Activated CD4-positive, CD25-positive, alpha-beta regulatory T cell treated with anti-CD3 and anti-CD28 coated beads, Interleukin-2, amount 50 U/mL, for 24 hours (primary cell): ENCODE data around the gene TARBP2.

Experiments used
- ATAC-seq, 2 donors: fragments of 150-1000 bp; cut with Tn5 transposase; one replicate each; pipeline ENCODE4 v1.10.0; 2021; ENCODE audit warnings: mild to moderate bottlenecking in 1 of 2, moderate library complexity in 1 of 2

TARBP2 gene

DNA sequence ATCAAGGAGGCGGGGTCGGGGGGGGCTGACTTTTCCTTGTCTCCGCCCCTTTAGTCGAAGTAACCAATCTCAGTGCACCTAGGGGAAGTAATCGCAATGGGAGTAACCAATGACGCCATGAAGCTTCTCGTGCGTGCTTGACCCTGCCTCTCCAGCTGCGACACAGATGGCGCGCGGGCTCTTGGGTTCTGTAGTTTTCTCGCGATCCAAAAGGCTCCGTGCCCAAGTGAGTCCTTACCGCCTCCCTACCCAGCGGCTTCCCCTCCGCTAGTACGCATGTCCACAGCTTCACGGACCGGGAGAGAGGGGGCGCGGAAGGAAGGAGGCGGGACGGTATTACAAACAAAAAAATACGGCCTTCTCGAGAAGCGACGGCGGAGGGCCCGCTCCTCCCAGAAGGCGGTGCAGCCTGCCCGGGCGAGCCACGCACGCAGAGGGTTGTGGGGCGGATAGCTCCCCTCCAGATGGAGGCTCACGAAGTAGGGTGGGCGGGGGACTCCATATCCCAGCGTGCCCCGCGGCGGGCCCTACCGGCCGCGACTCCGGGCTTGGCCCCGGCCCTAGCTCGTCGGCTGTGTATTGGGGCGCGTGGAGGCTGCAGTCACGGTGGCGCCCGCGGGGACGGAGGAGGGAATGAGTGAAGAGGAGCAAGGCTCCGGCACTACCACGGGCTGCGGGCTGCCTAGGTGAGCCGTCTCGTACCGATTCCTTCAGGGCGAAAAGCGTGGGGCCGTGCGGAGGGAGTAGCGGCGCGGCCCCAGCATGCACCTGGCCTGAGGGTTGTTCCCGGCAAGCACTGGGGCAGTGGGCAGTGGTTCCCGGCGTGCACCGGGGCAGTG is at the start of gene TARBP2:
TSS of gene TARBP2 (plus strand) at position 508 of the 839 bp plus-strand sequence. CDS start at position 634, 126 bp downstream.
- ATAC-seq, result peak; percentile 81 to 85

GRCh38 chr12:53451661-53452158 is 49.4 kb upstream of the TARBP2 start, which contains the start of gene PCBP2:
Gene PCBP2, plus strand, starts transcription at chr12:53452102. Its CDS starts 2,699 bp downstream, at chr12:53454801.
- peak; percentile 95 to 97 for ATAC-seq

GRCh38 chr12:53452159-53453077 is 48.7 kb upstream of the TARBP2 start:
- ATAC-seq, result peak; percentile 26 to 28

GRCh38 chr12:53453953-53454640 is 47.0 kb upstream of the TARBP2 start:
- ATAC-seq, result no peak

GRCh38 chr12:53454707-53455106 is 46.4 kb upstream of the TARBP2 start:
- no peak for ATAC-seq

DNA sequence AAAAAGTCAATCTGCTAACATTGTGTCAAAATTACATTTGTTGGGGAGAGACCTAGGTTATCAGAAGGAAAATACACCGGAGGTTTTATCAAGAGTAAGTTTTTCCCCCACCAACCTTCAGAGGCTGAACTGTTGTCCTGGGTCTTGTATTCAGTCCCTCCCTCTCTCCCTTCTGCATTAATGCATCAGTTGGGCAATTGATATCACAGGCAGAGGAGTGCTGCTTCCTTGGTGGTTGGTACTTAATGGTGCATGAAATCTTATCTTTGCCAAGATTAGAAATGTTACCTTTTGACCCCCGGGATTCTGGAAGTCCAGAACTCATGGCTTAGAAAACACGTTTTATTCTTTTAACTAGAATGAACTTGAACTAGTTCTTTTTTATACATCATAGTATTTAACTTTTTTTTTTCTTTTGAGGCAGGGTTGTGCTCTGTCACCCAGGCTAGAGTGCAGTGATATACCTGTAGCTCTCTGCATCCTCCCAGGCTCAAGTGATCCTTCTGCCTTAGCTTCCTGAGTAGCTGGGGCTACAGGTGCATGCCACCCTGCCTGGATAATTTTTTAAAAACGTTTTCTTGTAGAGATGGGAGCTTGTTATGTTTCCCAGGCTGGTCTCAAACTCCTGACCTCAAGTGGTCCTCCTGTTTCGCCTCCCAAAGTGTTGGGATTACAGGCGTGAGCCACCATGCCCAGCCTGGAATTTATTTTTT is 44.3 kb upstream of the TARBP2 start:
- ATAC-seq, result no peak

DNA sequence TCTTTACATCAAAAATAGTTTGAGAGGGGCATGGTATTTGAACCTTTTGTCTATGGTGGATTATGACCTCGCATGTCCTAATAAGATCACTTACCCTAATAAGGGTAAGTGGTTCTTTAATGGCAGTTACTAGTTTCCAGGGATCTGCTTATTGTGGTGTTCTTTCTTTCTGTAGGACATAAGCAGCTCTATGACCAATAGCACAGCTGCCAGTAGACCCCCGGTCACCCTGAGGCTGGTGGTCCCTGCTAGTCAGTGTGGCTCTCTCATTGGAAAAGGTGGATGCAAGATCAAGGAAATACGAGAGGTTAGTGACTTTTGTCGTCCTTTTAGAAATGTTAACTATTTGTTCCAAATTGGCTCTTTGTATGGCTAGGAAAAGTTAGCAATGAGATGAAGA is 42.0 kb upstream of the TARBP2 start:
- ATAC-seq, result no peak

DNA sequence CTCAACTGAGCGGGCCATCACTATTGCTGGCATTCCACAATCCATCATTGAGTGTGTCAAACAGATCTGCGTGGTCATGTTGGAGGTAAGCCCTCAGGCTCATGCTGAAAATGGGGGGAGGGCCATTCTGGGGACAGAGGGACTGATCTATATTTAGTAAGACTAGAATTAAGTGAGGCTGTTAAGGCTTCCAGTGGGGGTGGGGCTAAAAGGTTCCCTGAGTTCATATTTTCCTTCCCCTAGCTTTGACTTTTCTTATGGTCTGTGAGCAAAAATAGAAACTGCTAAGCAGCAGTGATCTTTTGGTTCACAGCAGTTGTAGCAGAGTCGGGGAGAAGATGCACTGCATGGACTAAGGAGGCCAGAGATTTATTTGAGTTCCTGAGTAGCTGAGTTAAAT is 40.0 kb upstream of the TARBP2 start:
- no peak for ATAC-seq

DNA sequence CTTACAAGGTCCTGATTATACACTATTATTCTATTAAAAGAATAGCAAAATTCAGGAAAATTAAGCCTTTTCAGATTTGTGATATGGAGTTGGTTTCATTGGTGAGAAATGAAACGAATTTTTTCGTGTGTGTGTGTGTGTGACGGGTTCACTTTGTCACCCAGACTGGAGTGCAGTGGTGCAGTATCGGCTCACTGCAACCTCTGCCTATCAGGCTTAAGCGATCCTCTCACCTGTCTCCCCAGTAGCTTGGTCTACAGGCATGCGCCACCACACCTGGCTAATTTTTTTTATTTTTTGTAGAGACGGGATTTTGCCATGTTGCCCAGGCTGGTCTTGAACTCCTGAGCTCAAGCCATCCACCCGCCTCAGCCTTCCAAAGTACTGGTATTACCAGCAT is 39.5 kb upstream of the TARBP2 start:
- ATAC-seq, result no peak

DNA sequence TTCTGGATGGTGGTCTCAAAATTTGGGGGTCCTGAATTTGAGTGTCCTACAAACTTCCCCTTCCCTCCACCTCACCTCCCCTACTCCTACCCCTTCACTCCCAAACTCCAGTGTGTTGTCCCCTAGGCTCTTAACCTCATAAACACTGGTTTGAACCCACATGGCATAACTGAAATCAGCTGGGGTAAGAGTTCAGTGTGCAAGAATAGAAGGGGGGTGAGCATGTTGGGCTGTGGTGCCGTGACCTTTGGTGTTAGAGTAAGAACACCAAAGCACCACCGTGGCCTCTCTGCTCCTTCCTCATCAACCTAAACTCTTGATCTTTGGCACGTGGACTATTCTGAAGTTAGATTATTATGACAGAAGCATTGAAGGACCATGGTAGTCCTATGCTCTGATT is 38.1 kb upstream of the TARBP2 start:
- no peak for ATAC-seq

DNA sequence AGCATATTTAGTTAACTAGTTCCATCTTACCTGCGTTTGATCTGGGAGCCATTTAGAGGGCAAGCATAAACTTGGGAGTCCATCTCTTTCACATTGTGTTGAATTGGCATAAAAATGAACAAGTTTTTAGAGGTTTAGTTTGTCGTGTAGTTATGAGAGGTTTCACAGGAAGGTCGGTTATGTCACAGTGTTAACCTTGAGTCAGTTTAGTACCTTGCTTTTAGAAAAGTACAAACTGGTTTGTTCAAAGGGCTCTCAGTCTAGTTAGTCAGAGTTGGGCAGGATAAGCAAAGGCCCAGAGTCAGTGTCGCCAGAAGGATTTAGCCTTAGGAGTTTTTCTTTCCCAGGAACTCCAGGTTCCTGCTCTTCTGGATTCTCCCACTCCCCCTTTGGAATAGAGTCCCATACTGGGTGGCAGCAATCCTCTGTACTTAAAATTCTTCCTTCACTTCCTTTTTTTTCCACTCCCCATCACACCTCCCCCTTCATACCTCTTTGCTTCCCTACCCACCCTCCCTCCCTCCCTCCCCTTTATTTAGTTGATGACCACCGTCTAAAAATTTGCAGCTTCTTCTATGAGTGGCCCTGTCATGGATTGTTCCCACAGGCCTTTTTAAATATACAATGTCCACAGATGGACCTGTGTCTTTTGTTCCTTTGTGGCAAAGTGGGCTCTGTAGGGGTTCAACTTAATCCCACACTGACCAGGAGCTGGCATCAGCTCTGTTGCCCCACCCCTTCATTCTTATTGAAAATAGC is 37.1 kb upstream of the TARBP2 start:
- ATAC-seq, result peak in 1 of 2 donors; percentile 27

DNA sequence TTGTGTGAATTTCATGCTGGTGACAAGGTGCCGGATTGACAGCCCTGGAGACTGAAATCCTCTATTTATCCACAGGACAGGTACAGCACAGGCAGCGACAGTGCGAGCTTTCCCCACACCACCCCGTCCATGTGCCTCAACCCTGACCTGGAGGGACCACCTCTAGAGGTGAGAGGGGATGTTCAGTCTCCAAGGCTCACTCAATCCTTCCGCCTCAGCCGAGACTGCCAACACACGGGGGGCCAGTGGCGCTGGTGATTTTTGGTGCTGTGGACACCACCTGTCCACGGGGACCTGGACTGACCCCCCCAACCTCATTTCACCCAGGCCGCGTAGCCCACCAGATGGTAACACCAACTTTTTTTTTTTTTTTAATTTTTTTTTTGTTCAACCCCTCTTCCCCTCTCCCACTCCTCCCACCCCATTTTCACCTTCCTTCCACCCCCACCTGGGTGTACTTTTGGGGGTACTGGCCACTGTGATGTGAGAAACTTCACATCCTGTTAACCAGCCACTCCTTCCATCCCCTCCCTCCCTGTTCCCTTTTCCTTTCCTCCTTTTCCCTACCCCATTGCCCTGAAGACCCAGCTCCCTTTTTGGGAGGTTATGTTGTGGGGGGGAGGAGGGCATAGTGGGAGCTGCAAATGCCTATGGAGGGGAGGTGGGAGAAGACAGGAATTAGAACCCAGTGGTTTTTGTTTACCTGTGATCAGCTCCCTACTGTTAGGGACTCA is 36.2 kb upstream of the TARBP2 start:
- ATAC-seq, result no peak

GRCh38 chr12:53465679-53466078 is 35.4 kb upstream of the TARBP2 start:
- ATAC-seq, result no peak

DNA sequence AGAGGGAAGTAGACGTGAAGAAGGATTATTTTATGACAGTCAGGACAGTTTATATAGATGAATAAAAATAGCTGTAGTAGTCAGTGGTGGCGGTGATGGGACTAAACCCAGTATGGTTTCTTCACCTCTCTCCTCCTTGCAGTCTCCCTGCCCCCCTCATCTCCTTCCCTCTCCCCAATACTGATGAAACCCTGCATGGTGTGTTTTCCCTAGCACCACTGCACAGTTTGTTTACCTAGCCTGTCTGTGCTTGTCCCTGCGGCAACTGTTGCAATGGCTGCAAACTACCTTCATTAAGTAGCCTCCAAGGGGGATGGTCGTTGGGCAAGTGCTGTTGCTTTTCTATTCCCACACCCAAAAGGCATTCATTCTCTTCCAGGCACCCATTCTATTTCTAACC is 34.4 kb upstream of the TARBP2 start:
- no peak for ATAC-seq

DNA sequence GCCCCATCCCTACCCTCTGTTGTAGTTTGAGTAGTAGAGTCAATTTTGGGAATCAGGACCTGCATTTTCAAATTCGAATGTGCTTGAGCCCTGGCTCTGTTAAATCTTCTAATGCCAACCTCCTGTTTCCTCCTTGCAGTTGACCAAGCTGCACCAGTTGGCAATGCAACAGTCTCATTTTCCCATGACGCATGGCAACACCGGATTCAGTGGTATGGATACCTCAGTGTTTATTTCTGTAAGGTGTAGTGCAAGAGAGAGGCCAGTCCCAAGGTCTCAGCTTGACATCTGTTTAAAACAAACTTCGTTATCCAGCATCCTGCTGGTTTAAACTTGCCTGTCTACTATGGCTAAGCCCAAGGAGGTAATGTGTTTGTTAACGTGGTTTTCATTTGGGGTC is 34.0 kb upstream of the TARBP2 start:
- no peak for ATAC-seq

- ATAC-seq, result no peak
These were observed 33.2 kb upstream of the TARBP2 start for GRCh38 chr12:53467880-53468279.

GRCh38 chr12:53468282-53468681 is 32.8 kb upstream of the TARBP2 start:
- ATAC-seq, result no peak

- ATAC-seq, result no peak
These were observed 29.0 kb upstream of the TARBP2 start for GRCh38 chr12:53472056-53472582.

DNA sequence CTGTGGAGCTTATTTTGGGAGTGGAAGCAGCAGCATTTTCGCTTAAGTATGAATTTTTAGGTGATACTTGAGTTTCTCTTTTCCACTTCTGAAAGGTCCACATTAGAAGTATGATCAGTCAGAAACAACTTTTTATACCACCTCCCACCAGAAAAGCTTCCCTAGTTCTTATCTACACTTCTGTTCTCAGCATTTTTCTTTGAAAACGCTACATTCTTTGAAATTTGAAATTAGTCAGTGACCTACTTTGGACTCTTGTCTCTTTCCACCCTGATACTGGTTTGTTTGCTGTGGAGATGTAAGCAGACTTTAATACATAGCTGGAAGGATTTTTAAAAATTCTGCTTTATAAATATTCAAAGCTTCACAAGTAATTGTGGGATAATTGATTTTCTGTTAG is 27.0 kb upstream of the TARBP2 start:
- no peak for ATAC-seq

DNA sequence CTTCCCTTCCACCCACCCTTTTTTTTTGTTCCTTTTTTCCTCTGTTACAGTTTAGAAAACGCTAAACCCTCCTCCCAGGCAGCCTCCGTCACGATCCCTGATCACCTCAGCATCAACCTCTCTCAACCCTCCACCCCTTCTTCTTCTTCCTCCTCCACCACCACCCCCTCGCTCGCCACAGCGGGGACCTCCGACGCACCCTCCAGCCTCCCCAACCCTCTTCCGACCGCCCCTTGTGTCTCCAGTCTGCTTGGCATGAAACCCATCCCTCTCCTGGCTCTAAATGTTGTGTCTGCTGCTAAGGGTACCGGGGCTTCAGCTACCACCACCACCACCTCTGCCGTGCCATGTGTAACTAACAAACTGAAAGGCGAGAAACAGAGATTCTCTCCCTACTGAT is 26.3 kb upstream of the TARBP2 start:
- ATAC-seq, result no peak
